OCI-LY7 (cell line): ENCODE results near the gene FAM135A. TPM values are rescaled to one million over a fixed set of nuclear protein-coding genes. Genes with fewer than 3 reads are reported as not detected.

ENCODE experiments used
- Bru-seq: library from RNA; stranded (reverse); fragments of 400-500 nt; gene quantifications from one replicate; lab custom pipeline; 2021; lab: Mats Ljungman, UMichigan
- BruChase-seq, 2 experiments: library from RNA; stranded (reverse); fragments of 400-500 nt; gene quantifications; one replicate each; lab custom pipeline; 2021; lab: Mats Ljungman, UMichigan
- BruUV-seq: library from RNA; stranded (reverse); fragments of 400-500 nt; replicated peaks from 2 replicates; lab custom pipeline; 2021; lab: Mats Ljungman, UMichigan
- CTCF ChIA-PET: fragments of 300-600 bp; sonication (Branson Sonifier 250); formaldehyde crosslinking; loops from one replicate; lab custom pipeline; 2022; ENCODE audit warnings: antibody characterized with exemption; ENCODE audit not compliant: unreplicated experiment; lab: Charles Lee
- POLR2A ChIA-PET: fragments of 300-600 bp; sonication (Branson Sonifier 250); formaldehyde crosslinking; loops from one replicate; lab custom pipeline; 2022; ENCODE audit warnings: antibody characterized with exemption; lab: Charles Lee
- DNase-seq: peaks from one replicate; pipeline ENCODE4 v3.0.0-alpha.2; 2015; ENCODE audit warnings: low spot score
- H2AFZ ChIP-seq: fragments of 200-600 bp; sonication (generic), shearing (Covaris generic); 2 replicates; pipeline ENCODE4 v1.6.1; 2014; ENCODE audit warnings: mild to moderate bottlenecking, antibody characterized with exemption, low read length, moderate library complexity
- H3K27ac ChIP-seq: fragments of 200-600 bp; sonication (generic); 2 replicates; pipeline ENCODE4 v1.5.1; 2014; ENCODE audit warnings: mixed run types, low read depth, mild to moderate bottlenecking, moderate library complexity, low read length, inconsistent platforms; ENCODE audit not compliant: poor library complexity, severe bottlenecking
- H3K36me3 ChIP-seq: fragments of 200-600 bp; sonication (generic); 2 replicates; pipeline ENCODE4 v1.6.1; 2014; ENCODE audit warnings: mild to moderate bottlenecking, antibody characterized with exemption, low read length, moderate library complexity, mixed read lengths; ENCODE audit not compliant: insufficient read depth
- H3K4me1 ChIP-seq: fragments of 200-600 bp; sonication (generic); 2 replicates; pipeline ENCODE4 v1.5.1; 2014; ENCODE audit warnings: mild to moderate bottlenecking, low read length; ENCODE audit not compliant: insufficient read depth, poor library complexity, severe bottlenecking
- H3K4me2 ChIP-seq: fragments of 200-600 bp; sonication (generic); 2 replicates; pipeline ENCODE4 v1.6.1; 2014; ENCODE audit warnings: mild to moderate bottlenecking, low read length
- H3K4me3 ChIP-seq: fragments of 200-600 bp; sonication (generic); 2 replicates; pipeline ENCODE4 v1.5.1; 2014; ENCODE audit warnings: mild to moderate bottlenecking, low read depth, low read length; ENCODE audit not compliant: poor library complexity, severe bottlenecking
- H3K79me2 ChIP-seq: fragments of 200-600 bp; sonication (generic); 2 replicates; pipeline ENCODE4 v1.6.1; 2016; ENCODE audit warnings: low read depth, mild to moderate bottlenecking, low read length, moderate library complexity, mixed read lengths; ENCODE audit not compliant: insufficient read depth
- H3K9me2 ChIP-seq: fragments of 200-600 bp; sonication (generic); 2 replicates; pipeline ENCODE4 v1.6.1; 2016; ENCODE audit warnings: mild to moderate bottlenecking, low read length, mixed read lengths; ENCODE audit not compliant: insufficient read depth
- H3K9me3 ChIP-seq: fragments of 200-600 bp; sonication (generic); 2 replicates; pipeline ENCODE4 v1.6.1; 2014; ENCODE audit warnings: mild to moderate bottlenecking, mixed run types, low read length, mixed read lengths
- H4K20me1 ChIP-seq: fragments of 200-600 bp; sonication (generic); 2 replicates; pipeline ENCODE4 v1.6.1; 2014; ENCODE audit warnings: mild to moderate bottlenecking, antibody characterized with exemption, low read length, moderate library complexity, mixed read lengths; ENCODE audit not compliant: insufficient read depth
- CTCF ChIP-seq: fragments of 200-600 bp; sonication (generic); conservative IDR thresholded peaks from 2 replicates; pipeline ENCODE4 v1.5.1; 2014; ENCODE audit warnings: mild to moderate bottlenecking, antibody characterized with exemption, low read length, moderate library complexity, mixed read lengths
- EZH2phosphoT487 ChIP-seq: fragments of 200-600 bp; sonication (generic); IDR thresholded peaks from 2 replicates; pipeline ENCODE4 v1.6.1; 2018; ENCODE audit warnings: low read depth, borderline replicate concordance, mild to moderate bottlenecking, mixed run types, antibody characterized with exemption, low read length, moderate library complexity, mixed read lengths
- intact Hi-C: fragments of 100-400 bp; cut with micrococcal nuclease; formaldehyde crosslinking; loops from one replicate; pipeline ENCODE4 v1.10.0; 2022; ENCODE audit not compliant: unreplicated experiment
- long read RNA-seq: library from polyadenylated mRNA; stranded (forward); transcript quantifications from one replicate; pipeline ENCODE4 v2.0.0, GENCODE V29; 2022
- total RNA-seq, 2 experiments: library from RNA; depleted of rRNA in 1 of 2; stranded (reverse); fragments of >200 nt in 1 of 2; shearing (Covaris generic) in 1 of 2; gene quantifications; 2 replicates each; pipeline ENCODE4 v1.2.3, GENCODE V29; 2014 to 2022

The FAM135A gene
- total RNA-seq (2014; rRNA removed; shearing (Covaris generic)) (46.1 and 66.2 TPM in 2 replicates), total RNA-seq (2022) (35.5 and 41.3 TPM in 2 replicates), Bru-seq, nascent RNA (percentile 85 among the genes with signal in this experiment), BruChase-seq, experiment 1, labeled RNA remaining after a 6-hour chase (percentile 72 among the genes with signal in this experiment), BruChase-seq, experiment 2, labeled RNA remaining after a 2-hour chase (percentile 81 among the genes with signal in this experiment)
- long read RNA-seq, full-length matches to known transcripts = 2 of 28 reads
- long read RNA-seq, partial matches to known transcripts = 11 of 28 reads
- long read RNA-seq, other reads (novel, unspliced or antisense) = 15 of 28 reads

GRCh38 chr6:70413114-70413991, at the start of gene FAM135A:
TSS of gene FAM135A (plus strand) at chr6:70413508. CDS start at chr6:70428343, 14,835 bp downstream.
- Histone ChIP-seq H2AFZ (peak within 1 kb of the TSS; percentile 86), H3K9me2 (no peaks in the 10 kb centered on the region), H3K4me1 (peaks cover 18% of the 10 kb centered on the region), H3K79me2 (peaks cover 45% of the 10 kb centered on the region), H4K20me1 (peaks cover 10% of the 10 kb centered on the region; the same call in 1 of the 2 replicates), H3K4me3 (peak within 1 kb of the TSS; percentile 75), H3K9me3 (no peaks in the 10 kb centered on the region), H3K27ac (peak within 1 kb of the TSS; percentile 64), H3K36me3 (peaks cover 17% of the 10 kb centered on the region), H3K4me2 (peak within 1 kb of the TSS; percentile 87)
- ChIA-PET CTCF (interaction anchor here (0.5 to 0.7 kb wide), 7 partner anchors 13 to 843 kb away, joined by 3 to 10 read pairs (median 3); no protein-coding TSS in a partner anchor), POLR2A (interaction anchor here (0.6 to 3.5 kb wide), 18 partner anchors 8 to 1203 kb away, joined by 3 to 18 read pairs (median 3); partner anchors contain the start of genes SDHAF4 and SMAP1)
- no TSS peak for BruUV-seq
- intact Hi-C loops = loop anchor here (5.0 to 10.0 kb wide), 3 partner anchors 154 to 531 kb away; partner anchors contain the start of gene SDHAF4
- TF ChIP-seq EZH2phosphoT487 (no peak), CTCF (no peak)
- peak; percentile 98 for DNase-seq

GRCh38 chr6:70363741-70364493, 49.4 kb upstream of the FAM135A start:
- Histone ChIP-seq H2AFZ (no peak overlapping the region), H3K4me1 (no peaks in the 10 kb centered on the region), H3K4me3 (no peak overlapping the region), H3K9me2 (no peaks in the 10 kb centered on the region), H3K27ac (no peak overlapping the region), H3K9me3 (no peaks in the 10 kb centered on the region), H4K20me1 (no peaks in the 10 kb centered on the region), H3K4me2 (no peak overlapping the region), H3K36me3 (no peaks in the 10 kb centered on the region), H3K79me2 (no peaks in the 10 kb centered on the region)
- no TSS peak for BruUV-seq
- ChIA-PET POLR2A (interaction anchor here (0.6 to 0.7 kb wide), 4 partner anchors 24 to 774 kb away, joined by 3 read pairs; no protein-coding TSS in a partner anchor), CTCF (no interaction called here)
- no peak for TF ChIP-seq EZH2phosphoT487
- TF ChIP-seq CTCF = no peak
- intact Hi-C loops = no loop called here
- no peak for DNase-seq
